GM18861 (cell line): Measurements from ENCODE around the gene ETAA1.
A peak's percentile ranks its signal among the peaks of the same experiment; 100 is the strongest.

Experiments
- ATAC-seq: cut with Tn5 transposase; IDR thresholded peaks from one replicate; pipeline ENCODE4 v1.9.1; 2021; ENCODE audit not compliant: unreplicated experiment

ETAA1 gene

DNA sequence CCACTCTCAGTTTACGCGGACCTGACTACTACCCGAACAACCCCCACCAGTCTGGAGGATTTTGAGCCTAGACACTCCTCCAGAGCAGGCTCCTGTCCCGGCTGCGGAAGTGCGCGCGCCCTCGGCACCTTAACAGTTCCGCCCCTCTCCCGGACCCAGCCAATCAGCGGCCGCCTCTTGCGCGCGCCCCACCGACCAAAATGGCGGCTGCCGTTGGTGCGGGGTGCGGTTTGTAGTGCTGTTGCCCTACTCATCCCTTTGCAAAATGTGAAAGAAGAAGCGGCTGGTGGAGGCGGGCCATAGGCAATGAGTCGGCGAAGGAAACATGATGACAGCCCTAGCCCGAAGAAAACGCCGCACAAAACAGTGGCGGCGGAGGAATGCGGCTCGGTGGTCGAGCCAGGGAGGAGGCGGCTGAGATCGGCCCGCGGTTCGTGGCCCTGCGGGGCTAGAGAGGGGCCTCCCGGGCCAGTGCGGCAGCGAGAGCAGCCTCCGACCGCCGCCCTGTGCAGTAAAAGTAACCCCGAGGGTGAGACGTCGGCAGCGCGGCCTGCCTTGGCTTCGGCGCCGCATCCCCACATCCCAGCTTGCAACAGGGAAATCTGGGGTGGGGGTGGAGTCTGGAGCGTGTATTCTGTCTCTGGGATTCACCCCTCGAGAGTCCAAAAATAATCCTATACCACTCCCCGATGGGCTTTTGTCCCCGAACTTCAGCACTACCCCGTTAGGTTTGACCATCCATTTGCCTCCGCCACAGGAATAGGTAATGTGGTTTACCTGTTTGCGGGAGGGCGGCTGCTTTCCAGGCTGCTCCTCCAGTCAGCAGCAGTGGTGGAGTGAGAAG is at the start of gene ETAA1:
ETAA1 (plus strand) TSS at position 191 of the 844 bp plus-strand sequence; CDS start at position 307, 116 bp downstream.
- ATAC-seq: peak; percentile 99

DNA sequence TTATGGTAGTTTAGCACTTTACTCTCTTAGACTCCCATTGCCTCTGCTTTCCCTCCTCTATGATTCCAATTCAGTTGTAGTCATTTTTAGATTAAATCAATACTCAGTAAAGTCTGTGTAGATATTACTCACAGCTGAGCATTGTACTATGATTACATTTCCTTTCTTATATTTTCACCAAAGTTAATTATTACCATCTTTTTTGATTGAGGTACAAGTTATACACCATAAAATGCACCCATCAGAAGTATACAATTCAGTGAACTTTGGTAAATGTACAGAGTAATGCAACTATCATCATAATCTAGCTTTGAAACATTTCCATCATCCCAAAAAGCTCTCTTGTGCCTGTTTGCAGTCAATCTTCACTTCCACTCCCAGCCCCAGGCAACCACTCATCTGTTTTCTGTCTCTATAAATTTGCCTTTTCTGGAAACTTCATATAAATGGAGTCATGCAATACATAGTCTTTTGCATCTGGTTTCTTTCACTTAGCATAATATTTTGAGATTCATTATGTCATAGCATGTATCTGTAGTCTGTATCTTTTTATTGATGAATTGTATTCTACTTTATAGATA is 30.2 kb upstream of the ETAA1 start:
- ATAC-seq: no peak

DNA sequence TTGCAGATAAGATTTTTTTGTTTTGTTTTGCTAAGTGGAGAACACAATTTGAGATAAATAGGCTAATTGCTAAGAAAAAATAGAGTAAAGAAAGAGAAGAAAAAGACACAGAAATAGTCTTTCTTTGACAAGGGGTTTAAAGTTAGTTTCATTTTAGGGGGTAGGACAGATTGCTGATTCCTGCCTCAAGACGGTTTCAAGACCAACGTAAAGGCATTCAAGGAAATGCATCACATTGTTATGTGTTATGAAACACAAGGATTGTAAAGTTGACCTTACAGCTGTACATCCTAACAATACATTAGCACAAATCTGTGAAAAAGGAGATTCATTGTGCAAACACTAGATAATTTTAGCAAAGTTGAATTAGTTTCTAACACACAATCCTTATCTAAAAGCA is 22.7 kb upstream of the ETAA1 start:
- ATAC-seq: no peak

DNA sequence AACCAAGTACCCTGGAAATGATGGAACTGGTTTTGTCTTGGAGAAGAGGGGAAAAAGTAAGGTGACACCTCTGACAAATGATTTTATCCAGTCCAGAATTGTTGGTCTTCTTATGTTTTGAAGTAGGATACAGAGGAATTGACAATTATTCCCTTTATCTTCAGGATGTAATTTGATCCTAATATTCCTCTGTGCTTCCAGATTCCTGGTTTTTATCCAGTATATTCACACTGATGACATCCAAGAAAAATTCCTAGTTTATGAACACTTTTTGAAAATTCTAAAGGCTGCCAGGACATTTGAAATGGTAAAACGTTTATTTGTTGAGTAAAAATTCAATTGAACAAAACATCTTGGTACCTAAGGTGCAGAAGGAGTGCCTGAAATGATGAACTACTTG is 22.2 kb upstream of the ETAA1 start:
- ATAC-seq: no peak

DNA sequence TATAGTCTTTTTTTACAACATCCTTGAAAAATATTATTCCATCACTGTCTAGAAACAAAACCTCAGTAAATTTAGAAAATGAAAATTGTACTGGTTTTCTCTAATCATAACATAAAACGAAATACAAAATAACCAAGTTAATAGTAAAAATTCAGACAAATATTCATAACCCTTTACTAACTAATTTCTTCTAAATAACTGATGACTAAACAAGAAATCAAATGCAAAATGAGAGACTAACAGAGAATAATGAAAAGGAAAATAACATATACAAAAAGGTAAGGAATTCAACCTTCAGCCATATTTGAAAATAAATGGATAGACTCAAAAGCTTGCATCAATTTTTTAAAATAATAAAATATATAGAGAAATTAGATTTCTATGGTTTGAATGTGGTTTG is 18.6 kb upstream of the ETAA1 start:
- no peak for ATAC-seq

DNA sequence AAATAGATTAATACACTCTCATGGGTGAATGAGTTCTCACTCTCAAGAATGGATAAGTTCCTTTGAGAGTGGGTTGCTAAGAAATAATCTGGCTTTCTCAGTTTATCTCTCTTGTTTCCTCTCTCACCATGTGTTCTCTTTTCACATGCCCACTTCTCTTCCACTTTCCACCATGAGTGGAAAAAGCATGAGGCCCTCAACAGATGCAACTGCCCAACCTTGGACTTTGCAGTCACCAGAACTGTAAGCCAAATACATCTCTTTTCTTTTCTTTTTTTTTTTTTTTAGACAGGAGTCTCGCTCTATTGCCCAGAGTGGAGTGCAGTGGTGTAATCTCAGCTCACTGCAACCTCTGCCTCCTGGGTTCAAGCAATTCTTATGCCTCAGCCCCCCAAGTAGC is 18.1 kb upstream of the ETAA1 start:
- ATAC-seq: no peak

DNA sequence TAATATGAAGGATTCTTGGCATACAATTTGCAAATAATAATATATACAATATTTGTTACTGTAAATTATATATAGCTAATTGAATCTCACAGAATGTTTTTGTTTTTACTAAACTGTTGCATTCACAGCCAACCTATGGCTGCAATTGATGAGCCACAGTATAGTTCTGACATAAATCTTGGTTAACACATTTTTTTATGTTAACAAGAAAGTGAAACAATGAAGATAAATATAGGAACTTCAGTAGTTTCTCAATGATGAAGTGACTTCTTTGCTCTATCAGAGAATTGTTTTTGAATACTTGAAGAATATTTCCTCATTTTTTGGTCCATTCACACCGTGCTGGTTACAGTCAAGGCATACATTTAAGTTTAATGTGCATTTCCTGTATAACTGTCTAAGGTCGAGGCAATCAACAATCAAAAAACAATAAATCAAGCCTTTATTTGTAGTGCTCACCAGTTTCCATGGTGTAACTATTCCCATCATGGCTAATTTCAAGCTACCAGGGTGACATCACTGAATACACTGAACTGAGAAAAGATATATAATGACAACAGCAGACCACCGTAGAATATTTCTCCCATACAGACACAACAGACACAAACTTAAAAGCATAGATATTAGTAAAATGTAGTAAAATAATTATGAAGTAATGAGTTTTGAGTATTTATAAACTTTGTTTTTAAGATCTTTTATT is 12.9 kb upstream of the ETAA1 start:
- no peak for ATAC-seq

DNA sequence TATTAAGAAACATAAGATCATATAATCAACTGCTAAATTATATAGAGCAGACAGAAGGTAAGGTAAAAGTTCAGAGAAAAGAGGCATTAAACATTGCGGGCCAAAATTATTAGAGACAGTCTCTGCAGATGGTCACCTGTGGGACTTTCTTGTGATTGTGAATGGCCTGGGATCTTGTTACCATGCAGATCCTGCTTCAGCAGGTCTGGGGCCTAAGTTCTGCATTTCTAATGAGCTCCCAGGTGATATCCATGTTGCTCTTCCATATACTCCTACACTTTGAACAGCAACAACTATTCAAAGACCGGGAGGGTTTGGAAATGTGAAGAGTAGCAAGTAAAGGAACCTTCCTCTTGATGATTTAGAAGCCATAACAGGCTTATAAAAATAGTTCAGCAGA is 8.5 kb upstream of the ETAA1 start:
- ATAC-seq: no peak

DNA sequence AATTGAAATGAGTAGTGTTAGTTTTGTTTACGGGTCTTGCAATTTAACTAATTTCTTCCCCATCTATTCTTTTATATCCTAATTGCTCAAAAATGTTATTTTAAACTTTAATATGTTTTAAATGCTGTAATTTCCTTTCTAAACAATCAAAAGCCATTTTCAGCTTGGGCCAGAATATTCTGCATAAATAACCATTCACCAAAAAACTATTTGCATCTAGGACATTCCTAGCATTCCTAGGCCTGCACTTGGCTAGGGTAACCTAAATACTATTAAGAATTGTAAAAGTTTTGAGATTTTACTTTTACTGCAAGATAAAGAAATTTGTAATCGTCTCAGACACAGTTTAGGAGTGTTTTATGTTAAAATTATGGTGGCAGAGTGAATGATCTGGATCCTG is 7.8 kb upstream of the ETAA1 start:
- no peak for ATAC-seq

DNA sequence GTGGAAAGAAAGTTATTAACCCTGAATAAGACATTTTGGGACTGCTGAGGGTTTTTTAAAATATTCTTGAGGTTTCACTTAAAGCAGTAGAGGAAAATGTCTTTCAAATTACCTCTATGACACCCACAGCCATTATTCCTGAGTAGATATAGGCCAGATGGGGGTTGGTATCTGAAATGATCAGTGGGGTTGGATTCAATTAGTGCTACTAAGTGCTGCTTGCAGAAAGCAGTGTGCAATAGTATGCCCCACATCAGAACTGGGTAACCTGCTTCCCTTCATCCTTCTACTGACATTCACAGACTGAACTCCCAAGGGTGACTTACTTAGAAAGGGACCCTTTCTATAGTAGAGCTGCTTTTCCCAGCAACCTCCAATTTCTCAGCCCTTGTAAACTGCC is 7.3 kb upstream of the ETAA1 start:
- no peak for ATAC-seq

DNA sequence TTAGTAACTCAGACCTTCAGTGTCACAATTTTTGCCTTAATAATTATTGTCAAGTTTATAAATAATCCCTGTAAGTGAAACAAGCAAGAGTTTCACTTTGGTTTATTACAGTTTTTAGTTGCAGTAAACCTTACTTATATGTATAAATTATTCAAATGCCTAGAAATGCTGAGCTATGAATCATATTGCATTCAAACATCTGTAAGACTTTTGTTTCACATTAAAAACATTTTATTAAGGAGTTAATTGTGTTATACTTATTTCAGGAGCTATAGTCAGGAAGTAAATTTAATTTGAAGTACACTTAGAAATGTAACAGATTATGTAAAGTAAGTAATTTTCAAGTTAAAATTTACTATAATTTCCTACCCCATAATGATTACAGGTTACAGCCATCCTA is 3.9 kb upstream of the ETAA1 start:
- ATAC-seq: no peak

DNA sequence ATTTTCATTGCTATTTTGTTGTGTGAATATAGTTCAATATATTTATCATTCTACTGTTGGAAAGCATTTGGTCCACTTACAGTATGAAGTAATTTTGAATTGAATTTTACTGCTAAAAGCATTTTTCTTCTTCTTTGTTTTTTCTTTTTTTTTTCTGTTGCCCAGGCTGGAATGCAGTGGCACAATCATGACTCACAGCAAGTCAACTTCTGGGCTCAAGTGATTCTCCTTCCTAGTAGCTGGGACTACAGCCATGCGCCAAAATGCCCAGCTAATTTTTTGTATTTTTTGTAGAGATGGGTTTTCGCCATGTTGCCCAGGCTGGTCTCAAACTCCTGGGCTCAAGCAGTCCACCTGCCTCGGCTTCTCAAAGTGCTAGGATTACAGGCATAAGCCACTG is 2.4 kb upstream of the ETAA1 start:
- ATAC-seq: no peak

DNA sequence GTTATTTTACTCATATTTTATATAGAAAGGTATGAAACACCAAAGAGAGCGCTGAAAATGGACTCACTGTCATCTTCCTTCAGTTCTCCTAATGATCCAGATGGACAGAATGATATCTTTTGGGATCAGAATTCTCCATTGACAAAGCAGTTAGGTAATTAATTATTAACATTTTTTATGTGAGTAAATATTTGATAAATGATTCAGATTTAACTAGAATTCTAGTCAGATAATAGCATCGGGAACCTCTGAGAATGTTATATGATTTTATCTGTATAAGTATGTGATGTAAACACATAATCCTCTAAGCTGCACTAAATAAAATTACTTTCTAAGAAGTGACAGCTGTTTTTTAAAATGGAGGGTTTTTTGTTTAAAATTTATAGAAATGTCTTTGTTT is 2.0 kb downstream of the ETAA1 start:
- ATAC-seq: no peak

DNA sequence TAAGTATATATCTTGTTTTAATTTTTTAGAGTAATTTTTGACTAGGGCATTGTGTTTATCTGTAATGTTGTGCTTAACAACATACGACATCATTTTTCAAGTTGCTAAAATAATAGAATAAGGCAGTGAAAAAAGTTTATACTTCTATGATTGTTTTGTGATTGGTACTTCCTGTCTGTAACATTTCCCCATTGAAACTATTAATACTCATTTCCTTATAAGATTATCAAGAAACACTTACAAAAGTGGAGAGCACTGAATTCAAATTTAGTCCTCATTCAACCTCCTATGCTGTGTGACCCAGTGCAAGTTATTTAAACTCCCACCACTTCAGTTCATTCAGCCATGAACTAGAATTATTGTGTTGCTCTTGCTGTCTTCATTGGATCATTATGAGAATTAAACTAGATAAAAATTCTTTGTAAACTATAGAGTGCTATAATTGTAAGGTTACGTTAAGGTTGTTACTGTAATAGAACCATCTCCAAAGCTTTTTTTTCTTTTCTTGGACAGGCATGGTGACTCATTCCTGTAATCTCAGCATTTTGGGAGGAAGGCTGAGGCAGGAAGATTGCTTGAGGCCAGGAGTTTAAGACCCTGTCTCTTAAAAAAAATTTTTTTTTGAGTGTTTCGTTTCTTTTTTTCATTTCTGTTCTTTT is 2.8 kb downstream of the ETAA1 start:
- ATAC-seq: no peak

DNA sequence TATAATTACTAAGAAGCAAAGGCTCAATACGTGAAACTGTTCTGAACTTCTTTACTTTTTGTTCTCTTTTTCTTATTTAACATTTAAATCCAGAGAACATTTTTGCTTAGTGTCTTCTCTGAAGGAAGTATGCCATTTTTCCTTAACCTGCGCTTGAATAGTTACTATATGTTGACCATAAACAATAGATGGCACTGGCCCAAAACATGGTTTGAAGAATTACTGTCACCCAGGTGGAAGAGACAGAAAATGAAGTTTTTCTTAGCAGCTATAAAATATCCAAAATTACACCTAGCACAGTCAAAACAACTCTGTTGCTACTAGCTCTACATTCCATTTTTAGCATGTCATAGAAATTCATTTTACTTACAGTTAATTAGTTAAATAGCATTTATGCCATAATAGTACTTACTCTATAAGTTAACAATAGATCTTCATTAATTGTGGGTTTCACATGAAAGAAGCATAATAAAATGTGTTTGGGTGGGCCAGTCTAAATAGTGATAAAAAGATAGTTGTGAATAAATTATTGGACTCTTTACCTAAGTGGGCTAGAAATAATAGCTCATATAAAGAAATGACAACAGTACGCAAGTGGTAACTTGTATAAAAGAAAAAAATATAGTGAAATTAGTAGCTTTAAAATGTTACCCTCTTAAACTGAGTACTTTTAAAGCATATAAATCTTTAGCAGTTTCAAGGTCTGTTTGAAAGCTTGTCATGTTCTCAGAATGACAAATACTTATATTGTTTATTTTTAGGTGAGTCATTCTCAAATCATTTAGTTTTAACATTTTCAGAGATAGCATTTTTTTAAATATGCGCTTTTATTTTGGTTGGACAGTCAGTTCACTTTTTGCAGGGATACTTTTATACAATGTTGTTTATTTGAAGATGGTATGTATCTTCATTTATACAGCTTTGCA is 3.7 kb downstream of the ETAA1 start:
- no peak for ATAC-seq

DNA sequence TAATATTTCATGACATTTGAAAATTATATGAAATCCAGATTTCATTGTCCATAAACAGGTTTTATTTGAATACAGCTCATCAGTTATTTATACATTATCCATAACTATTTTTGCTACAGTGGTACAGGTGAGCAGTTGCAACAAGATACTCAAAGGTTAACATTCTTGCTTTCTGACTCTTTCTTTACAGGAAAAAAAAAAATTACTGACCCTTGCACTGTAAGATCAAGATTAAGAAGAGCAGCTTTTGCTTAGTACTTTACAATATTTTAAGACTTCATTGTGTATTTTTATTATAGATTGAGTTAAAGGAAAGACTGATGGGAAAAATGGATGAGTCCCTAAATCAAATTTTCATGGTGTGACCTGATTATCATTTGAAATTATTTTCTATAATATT is 11.2 kb downstream of the ETAA1 start:
- no peak for ATAC-seq

DNA sequence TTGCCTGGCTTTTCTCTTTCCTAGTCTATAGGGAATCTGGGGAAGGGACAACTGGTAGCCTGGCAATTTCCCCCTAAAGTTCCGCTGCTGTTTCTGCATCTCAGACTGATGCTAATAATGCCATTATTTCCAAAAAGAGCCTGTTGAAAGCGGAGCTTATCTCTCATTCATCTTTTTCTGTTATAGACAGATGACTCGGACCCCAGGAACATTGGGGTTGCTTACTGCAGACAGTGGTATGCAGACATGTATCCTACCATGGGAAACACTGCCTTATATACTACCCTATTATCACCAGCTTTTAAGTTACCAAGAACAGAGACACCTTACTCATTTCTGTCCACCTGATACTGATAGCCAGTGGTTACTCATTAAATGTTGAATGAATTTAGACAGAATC is 15.3 kb downstream of the ETAA1 start:
- ATAC-seq: no peak

DNA sequence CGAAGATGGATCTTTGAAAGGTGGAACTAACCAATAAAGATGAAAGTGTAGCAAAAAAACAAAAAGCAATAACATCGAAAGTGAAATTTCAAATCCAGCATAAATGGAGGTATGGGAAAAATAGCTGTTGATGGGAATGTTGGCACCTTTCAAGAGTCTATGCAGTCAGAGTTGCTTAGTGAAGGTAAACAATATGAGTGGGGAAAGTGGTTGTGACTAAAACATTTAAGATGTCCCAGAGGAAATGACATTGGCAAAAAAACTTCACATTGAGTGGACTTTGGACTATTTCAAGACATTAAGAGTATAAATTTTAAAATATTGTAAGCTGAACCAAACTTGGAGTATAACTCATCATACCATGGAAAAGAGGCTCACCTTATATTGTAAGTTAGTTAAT is 17.7 kb downstream of the ETAA1 start:
- ATAC-seq: no peak

DNA sequence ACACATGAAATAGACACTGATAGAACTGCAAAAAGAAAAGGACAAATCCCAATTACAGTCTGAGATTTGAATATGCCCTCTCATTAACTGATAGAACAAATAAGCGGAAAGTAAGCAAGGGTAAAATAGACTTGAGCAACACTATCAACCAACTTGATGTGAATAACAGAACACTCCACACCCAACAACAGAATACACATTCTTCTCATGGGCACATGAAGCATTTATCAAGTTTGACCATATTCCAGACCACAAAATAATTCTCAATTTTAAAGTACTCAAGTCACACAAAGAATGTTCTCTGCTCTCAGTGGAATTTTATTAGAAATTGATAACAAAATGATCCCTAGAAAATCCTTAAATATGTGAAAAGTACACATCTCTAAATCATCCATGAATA is 19.0 kb downstream of the ETAA1 start:
- no peak for ATAC-seq

DNA sequence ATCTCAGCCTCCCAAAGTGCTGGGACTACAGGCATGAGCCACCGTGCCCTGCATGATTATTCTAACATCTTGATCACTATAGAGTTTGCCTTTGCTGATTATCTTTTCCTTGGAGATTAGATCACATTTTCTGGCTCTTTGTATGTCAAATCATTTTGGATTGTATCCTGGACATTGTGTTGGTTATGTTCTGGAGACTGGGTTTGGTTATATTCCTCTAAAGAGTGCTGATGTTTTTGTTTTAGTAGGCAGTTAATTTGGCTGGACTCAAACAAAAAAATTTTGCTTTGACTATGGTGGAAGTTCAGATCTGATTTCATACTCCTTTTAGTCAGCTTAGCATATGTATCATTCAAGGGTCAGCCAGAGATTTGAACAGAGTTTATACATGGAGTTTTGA is 26.4 kb downstream of the ETAA1 start:
- ATAC-seq: no peak

DNA sequence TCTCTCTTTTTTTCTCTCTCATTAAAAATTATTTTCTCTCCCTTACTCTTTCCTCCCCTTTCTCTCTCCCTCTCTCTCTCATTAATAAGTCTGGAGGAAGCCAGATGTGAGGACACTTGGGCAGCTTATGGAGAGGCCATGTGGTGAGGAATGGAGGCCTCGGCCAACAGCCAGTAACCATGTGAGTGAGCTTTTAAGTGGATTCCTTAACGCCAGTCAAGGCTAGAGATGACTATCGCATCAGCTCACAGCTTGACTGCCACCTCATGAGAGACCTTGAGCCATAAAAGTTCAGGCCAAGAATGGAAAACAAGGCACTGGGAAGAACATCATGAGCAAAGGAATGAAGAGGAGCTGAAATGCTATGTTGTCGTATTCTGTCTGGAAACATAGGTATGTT is 39.1 kb downstream of the ETAA1 start:
- ATAC-seq: no peak
